ENCODE results near the gene CCDC87.
"Not testable (repeated sequence)": the region's sequence is repeated elsewhere in the genome, so short reads cannot be mapped to it uniquely, and the experiment has no call there.

The CCDC87 gene

GRCh38 chr11:66548041-66548440, 44.8 kb downstream of the CCDC87 start:
- Histone ChIP-seq H3K9me3 (ENCODE audit: insufficient read depth, low read depth, low read length) (no peaks in the 10 kb centered on the region), H3K4me1 (ENCODE audit: insufficient read depth, low read length) (peaks cover 12% of the 10 kb centered on the region), H3K36me3 (ENCODE audit: insufficient read depth, low read depth, low read length) (no peaks in the 10 kb centered on the region), H3K9ac (ENCODE audit: low read depth, low read length) (peak overlapping the region; percentile 53; the same call in 1 of the 2 replicates), H3K27me3 (ENCODE audit: insufficient read depth, low read length) (no peaks in the 10 kb centered on the region), H3K27ac (ENCODE audit: low read length) (no peak overlapping the region), H3K4me3 (ENCODE audit: low read length) (peak overlapping the region; percentile 77)

- H3K36me3 ChIP-seq (ENCODE audit: insufficient read depth, low read depth, low read length): no peaks in the 10 kb centered on the region
- H3K27me3 ChIP-seq (ENCODE audit: insufficient read depth, low read length): no peaks in the 10 kb centered on the region
- H3K9me3 ChIP-seq (ENCODE audit: insufficient read depth, low read depth, low read length): no peaks in the 10 kb centered on the region
- H3K4me3 ChIP-seq (ENCODE audit: low read length): peak overlapping the region; percentile 77
- H3K9ac ChIP-seq (ENCODE audit: low read depth, low read length): peak overlapping the region; percentile 53; the same call in 1 of the 2 replicates
- peaks cover 12% of the 10 kb centered on the region for H3K4me1 ChIP-seq (ENCODE audit: insufficient read depth, low read length)
- no peak overlapping the region for H3K27ac ChIP-seq (ENCODE audit: low read length)
Measured at GRCh38 chr11:66547662-66548009, 45.2 kb downstream of the CCDC87 start.

- Histone ChIP-seq H3K27ac (ENCODE audit: low read length) (no peak overlapping the region), H3K4me3 (ENCODE audit: low read length) (peak overlapping the region; percentile 77), H3K9ac (ENCODE audit: low read depth, low read length) (peak overlapping the region; percentile 53; the same call in 1 of the 2 replicates)
Measured at GRCh38 chr11:66546966-66547661, 45.7 kb downstream of the CCDC87 start.

GRCh38 chr11:66546368-66546965, 46.4 kb downstream of the CCDC87 start, which contains the start of gene ACTN3:
TSS of gene ACTN3 (plus strand) at chr11:66546903. CDS start at chr11:66546938, 35 bp downstream.
- Histone ChIP-seq H3K9me3 (ENCODE audit: insufficient read depth, low read depth, low read length) (no peaks in the 10 kb centered on the region), H3K27ac (ENCODE audit: low read length) (peak within 1 kb of the TSS; percentile 26), H3K9ac (ENCODE audit: low read depth, low read length) (peak within 1 kb of the TSS; percentile 77; the same call in 1 of the 2 replicates), H3K4me3 (ENCODE audit: low read length) (peak within 1 kb of the TSS; percentile 77), H3K27me3 (ENCODE audit: insufficient read depth, low read length) (no peaks in the 10 kb centered on the region), H3K36me3 (ENCODE audit: insufficient read depth, low read depth, low read length) (no peaks in the 10 kb centered on the region), H3K4me1 (ENCODE audit: insufficient read depth, low read length) (peaks cover 12% of the 10 kb centered on the region)

More at GRCh38 chr11:66546966-66547661, 45.7 kb downstream of the CCDC87 start:
- H3K36me3 ChIP-seq (ENCODE audit: insufficient read depth, low read depth, low read length): no peaks in the 10 kb centered on the region
- H3K9me3 ChIP-seq (ENCODE audit: insufficient read depth, low read depth, low read length): no peaks in the 10 kb centered on the region
- peaks cover 12% of the 10 kb centered on the region for H3K4me1 ChIP-seq (ENCODE audit: insufficient read depth, low read length)
- no peaks in the 10 kb centered on the region for H3K27me3 ChIP-seq (ENCODE audit: insufficient read depth, low read length)

GRCh38 chr11:66545701-66546367, 47.0 kb downstream of the CCDC87 start, which contains the start of gene ZDHHC24:
TSS of gene ZDHHC24 (minus strand) at chr11:66546048. CDS start at chr11:66546003, 45 bp downstream.
- H3K36me3 ChIP-seq (ENCODE audit: insufficient read depth, low read depth, low read length): no peaks in the 10 kb centered on the region
- H3K4me3 ChIP-seq (ENCODE audit: low read length): peak within 1 kb of the TSS; percentile 77
- H3K9me3 ChIP-seq (ENCODE audit: insufficient read depth, low read depth, low read length): no peaks in the 10 kb centered on the region
- H3K9ac ChIP-seq (ENCODE audit: low read depth, low read length): peak within 1 kb of the TSS; percentile 77; the same call in 1 of the 2 replicates
- H3K4me1 ChIP-seq (ENCODE audit: insufficient read depth, low read length): peaks cover 12% of the 10 kb centered on the region
- H3K27me3 ChIP-seq (ENCODE audit: insufficient read depth, low read length): no peaks in the 10 kb centered on the region
- H3K27ac ChIP-seq (ENCODE audit: low read length): peak within 1 kb of the TSS; percentile 26

GRCh38 chr11:66544952-66545351, 47.9 kb downstream of the CCDC87 start:
- not testable (repeated sequence) for H3K9me3 ChIP-seq (ENCODE audit: insufficient read depth, low read depth, low read length); H3K27ac ChIP-seq (ENCODE audit: low read length)

GRCh38 chr11:66543263-66544107, 49.4 kb downstream of the CCDC87 start:
- no peaks in the 10 kb centered on the region for H3K36me3 ChIP-seq (ENCODE audit: insufficient read depth, low read depth, low read length)
- H3K4me3 ChIP-seq (ENCODE audit: low read length): peak overlapping the region; percentile 29; the same call in 1 of the 2 replicates
- no peak overlapping the region for H3K27ac ChIP-seq (ENCODE audit: low read length)
- peaks cover 17% of the 10 kb centered on the region for H3K4me1 ChIP-seq (ENCODE audit: insufficient read depth, low read length)
- H3K9ac ChIP-seq (ENCODE audit: low read depth, low read length): peak overlapping the region; percentile 24; the same call in 1 of the 2 replicates
- H3K9me3 ChIP-seq (ENCODE audit: insufficient read depth, low read depth, low read length): no peaks in the 10 kb centered on the region
- H3K27me3 ChIP-seq (ENCODE audit: insufficient read depth, low read length): no peaks in the 10 kb centered on the region

More at GRCh38 chr11:66544952-66545351, 47.9 kb downstream of the CCDC87 start:
- peak overlapping the region; percentile 75; the same call in 1 of the 2 replicates for H3K9ac ChIP-seq (ENCODE audit: low read depth, low read length)
- H3K36me3 ChIP-seq (ENCODE audit: insufficient read depth, low read depth, low read length); H3K27me3 ChIP-seq (ENCODE audit: insufficient read depth, low read length): not testable (repeated sequence)
- peaks cover 12% of the 10 kb centered on the region for H3K4me1 ChIP-seq (ENCODE audit: insufficient read depth, low read length)
- peak overlapping the region; percentile 77 for H3K4me3 ChIP-seq (ENCODE audit: low read length)

GRCh38 chr11:66542362-66542761, 50.5 kb downstream of the CCDC87 start:
- Histone ChIP-seq H3K36me3 (ENCODE audit: insufficient read depth, low read depth, low read length) (no peaks in the 10 kb centered on the region), H3K27ac (ENCODE audit: low read length) (no peak overlapping the region), H3K4me1 (ENCODE audit: insufficient read depth, low read length) (peaks cover 11% of the 10 kb centered on the region), H3K9me3 (ENCODE audit: insufficient read depth, low read depth, low read length) (no peaks in the 10 kb centered on the region), H3K9ac (ENCODE audit: low read depth, low read length) (no peak overlapping the region), H3K27me3 (ENCODE audit: insufficient read depth, low read length) (no peaks in the 10 kb centered on the region), H3K4me3 (ENCODE audit: low read length) (no peak overlapping the region)

GRCh38 chr11:66541892-66542291, 51.0 kb downstream of the CCDC87 start:
- peaks cover 11% of the 10 kb centered on the region for H3K4me1 ChIP-seq (ENCODE audit: insufficient read depth, low read length)

GRCh38 chr11:66540598-66540997, 52.3 kb downstream of the CCDC87 start:
- H3K9me3 ChIP-seq (ENCODE audit: insufficient read depth, low read depth, low read length); H3K4me3 ChIP-seq (ENCODE audit: low read length); H3K36me3 ChIP-seq (ENCODE audit: insufficient read depth, low read depth, low read length); H3K9ac ChIP-seq (ENCODE audit: low read depth, low read length); H3K27me3 ChIP-seq (ENCODE audit: insufficient read depth, low read length); H3K27ac ChIP-seq (ENCODE audit: low read length): not testable (repeated sequence)
- H3K4me1 ChIP-seq (ENCODE audit: insufficient read depth, low read length): peaks cover 11% of the 10 kb centered on the region

More at GRCh38 chr11:66541892-66542291, 51.0 kb downstream of the CCDC87 start:
- no peaks in the 10 kb centered on the region for H3K36me3 ChIP-seq (ENCODE audit: insufficient read depth, low read depth, low read length)
- H3K4me3 ChIP-seq (ENCODE audit: low read length): no peak overlapping the region
- H3K9ac ChIP-seq (ENCODE audit: low read depth, low read length): no peak overlapping the region
- H3K27ac ChIP-seq (ENCODE audit: low read length): no peak overlapping the region
- H3K9me3 ChIP-seq (ENCODE audit: insufficient read depth, low read depth, low read length): no peaks in the 10 kb centered on the region
- no peaks in the 10 kb centered on the region for H3K27me3 ChIP-seq (ENCODE audit: insufficient read depth, low read length)
